Stimulated activated CD8-positive, alpha-beta memory T cell treated with anti-CD3 and anti-CD28 coated beads, Interleukin-12 subunit alpha, Interleukin-12 subunit beta, amount 100 ng/mL, for 4 hours (primary cell): ENCODE results near the gene LTBP1.
"Not testable (repeated sequence)": the region's sequence is repeated elsewhere in the genome, so short reads cannot be mapped to it uniquely, and the experiment has no call there.

Experiments used
- DNase-seq: peaks from one replicate; pipeline ENCODE4 v3.0.0-alpha.2; 2020; ENCODE audit warnings: low read depth

LTBP1 gene

DNA sequence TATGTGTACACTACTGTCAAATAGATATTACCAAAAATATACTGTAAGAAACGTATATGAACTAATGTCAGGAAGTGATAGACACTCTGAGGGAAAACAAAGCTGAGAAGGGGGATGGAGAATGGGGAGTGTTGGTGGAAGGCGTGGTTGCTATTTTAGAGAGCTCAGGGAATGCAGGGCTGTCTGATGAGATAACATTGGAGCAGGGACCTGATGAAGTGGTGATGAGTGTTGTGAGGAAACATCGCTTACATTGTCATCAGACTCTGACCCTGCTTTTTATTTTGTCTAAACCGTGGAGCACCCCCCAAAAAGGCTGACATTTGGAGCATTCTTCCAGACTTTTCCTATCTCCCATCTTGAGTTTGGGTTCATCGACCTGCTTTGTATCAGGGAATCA, 194.7 kb downstream of the LTBP1 start:
- no peak for DNase-seq

GRCh38 chr2:33142810-33143209, 196.1 kb downstream of the LTBP1 start:
- DNase-seq = no peak

- DNase-seq = no peak
Measured at GRCh38 chr2:33144243-33144642, 197.5 kb downstream of the LTBP1 start.

- DNase-seq = no peak
Measured at GRCh38 chr2:33145459-33145858, 198.7 kb downstream of the LTBP1 start.

DNA sequence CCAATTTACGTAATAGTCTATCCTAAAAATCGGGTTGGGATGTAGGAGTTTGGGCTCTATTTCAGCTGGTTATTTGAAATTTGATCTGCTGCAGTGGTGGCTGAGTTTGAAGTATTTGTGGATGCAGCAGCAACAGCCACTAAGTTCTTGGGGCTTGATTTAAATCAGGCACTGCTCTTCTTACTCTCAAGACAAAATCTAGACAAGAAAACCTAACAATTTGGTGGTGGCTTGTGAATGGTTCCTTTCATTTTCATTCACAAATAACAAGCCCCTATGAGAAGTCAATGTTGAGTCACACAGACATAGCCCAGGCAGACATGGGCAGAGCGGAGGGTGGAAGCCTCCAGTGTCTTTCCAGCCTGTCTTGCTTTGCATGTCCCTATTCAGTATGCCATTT, 199.3 kb downstream of the LTBP1 start:
- DNase-seq = no peak

DNA sequence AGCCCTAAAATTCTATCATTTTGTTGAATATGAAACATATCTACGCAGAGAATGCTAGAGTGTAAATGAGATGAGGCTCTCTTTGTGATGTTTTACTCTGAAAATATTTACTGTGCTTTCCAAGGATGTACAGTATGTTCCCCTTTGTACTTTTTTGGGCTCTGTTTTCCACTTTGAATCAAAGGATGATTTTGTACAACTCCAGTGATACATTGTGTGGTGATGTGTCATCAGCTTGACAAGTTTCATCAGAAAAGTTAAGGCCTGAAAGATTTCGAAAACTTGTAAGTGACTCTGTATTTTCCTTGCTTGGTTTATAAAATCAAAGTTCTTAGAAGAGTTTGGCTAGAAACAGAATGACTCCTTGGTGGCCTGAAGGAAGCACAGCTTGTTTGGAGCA, 206.3 kb downstream of the LTBP1 start:
- no peak for DNase-seq

DNA sequence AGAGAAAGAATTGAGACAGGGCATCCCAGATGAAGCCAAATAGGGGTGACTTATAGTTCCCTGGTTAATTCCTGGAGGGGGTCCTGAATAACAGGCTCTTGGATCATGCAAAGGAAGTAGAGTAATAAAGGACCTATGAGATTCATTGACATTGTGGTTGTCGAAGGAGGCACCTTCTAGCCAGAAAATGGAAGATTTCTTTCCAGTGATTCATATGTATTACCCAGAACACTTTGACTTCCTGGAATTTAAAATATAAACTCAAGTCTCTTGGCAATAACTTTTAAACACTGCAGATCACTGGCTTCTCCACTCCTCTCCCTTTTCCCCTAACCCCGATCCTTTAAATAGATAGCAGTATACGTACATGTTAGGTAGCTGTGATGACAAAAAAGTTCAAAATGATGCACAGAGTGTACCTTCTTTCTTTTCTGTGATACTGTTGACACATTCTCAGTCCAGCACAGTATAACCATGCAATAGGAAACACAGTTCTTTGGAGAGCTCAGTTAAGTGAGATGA, 211.8 kb downstream of the LTBP1 start:
- DNase-seq = no peak

- DNase-seq = no peak
Measured at GRCh38 chr2:33160191-33160590, 213.4 kb downstream of the LTBP1 start.

GRCh38 chr2:33166287-33166881, 219.6 kb downstream of the LTBP1 start:
- no peak for DNase-seq

GRCh38 chr2:33167622-33168245, 221.0 kb downstream of the LTBP1 start:
- no peak for DNase-seq

GRCh38 chr2:33168425-33168824, 221.7 kb downstream of the LTBP1 start:
- DNase-seq = no peak

- DNase-seq = no peak
Measured at GRCh38 chr2:33168922-33169321, 222.2 kb downstream of the LTBP1 start.

GRCh38 chr2:33170251-33170650, 223.5 kb downstream of the LTBP1 start:
- DNase-seq = not testable (repeated sequence)

DNA sequence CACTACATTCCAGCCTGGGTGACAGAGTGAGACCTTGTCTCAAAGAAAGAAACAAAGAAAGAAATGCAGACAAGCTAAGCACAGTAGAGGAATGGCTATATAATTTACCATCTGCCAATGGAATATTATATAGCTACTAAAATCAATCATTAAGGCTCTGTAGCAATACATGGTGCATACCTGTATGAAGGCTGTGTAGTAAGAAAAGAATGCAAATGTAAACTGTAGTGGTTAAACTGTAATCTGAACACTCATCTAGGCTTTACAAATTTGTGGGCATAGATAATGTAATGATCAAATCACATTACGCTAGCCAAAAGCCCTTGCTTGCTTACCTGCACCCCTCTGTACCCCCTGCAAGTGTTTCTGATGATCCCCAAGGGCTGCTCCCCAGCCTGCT, 230.9 kb downstream of the LTBP1 start:
- DNase-seq = no peak

GRCh38 chr2:33178209-33178608, 231.5 kb downstream of the LTBP1 start:
- no peak for DNase-seq

DNA sequence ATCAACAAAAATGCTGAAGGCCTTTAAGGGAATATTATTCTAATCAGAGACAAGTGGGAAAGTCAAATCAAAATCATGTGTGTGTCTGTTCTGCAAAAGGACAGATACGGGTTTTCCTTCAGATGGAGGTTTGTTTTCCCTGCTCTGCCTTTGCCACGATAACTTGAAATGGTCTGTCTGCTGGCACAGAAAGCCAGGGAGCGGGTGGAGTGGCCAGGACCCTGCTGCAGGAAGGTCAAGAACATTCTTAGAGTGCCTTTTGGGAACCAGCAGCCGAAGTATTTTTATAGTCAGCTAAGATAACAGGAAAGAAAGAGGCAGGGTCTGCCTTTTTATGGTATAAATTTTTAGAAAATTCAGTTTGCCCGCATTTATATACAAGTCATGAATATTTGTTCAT, 234.2 kb downstream of the LTBP1 start:
- no peak for DNase-seq

GRCh38 chr2:33181466-33181865, 234.7 kb downstream of the LTBP1 start:
- no peak for DNase-seq

- no peak for DNase-seq
Measured at GRCh38 chr2:33184041-33184440, 237.3 kb downstream of the LTBP1 start.

GRCh38 chr2:33186937-33187336, 240.2 kb downstream of the LTBP1 start:
- DNase-seq = no peak

- no peak for DNase-seq
Measured at GRCh38 chr2:33188799-33189198, 242.0 kb downstream of the LTBP1 start.

- DNase-seq = no peak
Measured at GRCh38 chr2:33190393-33190937, 243.7 kb downstream of the LTBP1 start.

GRCh38 chr2:33195891-33196290, 249.1 kb downstream of the LTBP1 start:
- DNase-seq = no peak

DNA sequence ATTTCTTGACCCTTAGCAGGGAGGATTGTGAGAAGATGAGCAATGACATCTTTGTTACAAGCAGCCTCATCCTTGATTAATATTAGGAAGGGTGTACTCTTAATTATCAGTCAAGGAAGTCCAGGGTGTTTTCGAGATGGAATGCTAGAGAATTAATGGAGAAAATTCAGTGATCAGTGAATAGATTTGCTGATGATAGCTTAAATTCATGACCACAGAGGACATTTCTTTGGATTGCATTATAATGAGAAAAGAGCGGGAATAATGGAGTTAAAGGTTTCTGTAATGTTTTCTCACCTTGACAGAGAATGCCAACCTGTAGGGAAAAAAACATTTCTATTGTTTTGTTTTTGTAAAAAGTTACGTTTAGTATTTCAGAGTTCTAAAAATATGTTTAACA, 249.9 kb downstream of the LTBP1 start:
- DNase-seq = no peak
